ENCODE data around the gene BCL2L11. TPM values are rescaled to one million over a fixed set of nuclear protein-coding genes. Genes with fewer than 3 reads are reported as not detected.

BCL2L11 gene
- total and polyA plus RNA-seq, 10 of the 15 experiments (the other 5 are each of a cell fraction or from before 2014, with no cell fraction given), result 0.29 to 10.1 (median 1.1) TPM

GRCh38 chr2:111176388-111176787 is 55.7 kb downstream of the BCL2L11 start:
- BruUV-seq (replicated peaks), result no TSS peak
- H3K36me3 ChIP-seq (ENCODE audit: control insufficient read depth in 2 of 2, insufficient read depth in 2 of 2, low read length in 1 of 2), result no peaks in the 10 kb centered on the region
- ChIA-PET RAD21 (ENCODE audit: unreplicated experiment) (interaction anchor here (0.9 to 1.5 kb wide), 2 partner anchors 19 to 20 kb away, joined by 3 read pairs; no protein-coding TSS in a partner anchor), POLR2A (no interaction called here), CTCF (no interaction called here), SMC1A (ENCODE audit: uncharacterized antibody, unreplicated experiment) (interaction anchor here (1.0 to 1.6 kb wide), 2 partner anchors 8 to 12 kb away, joined by 4 to 5 read pairs; no protein-coding TSS in a partner anchor)
- in situ Hi-C loops (cut with MboI) (no loop called here), intact Hi-C loops (cut with micrococcal nuclease; ENCODE audit: unreplicated experiment) (no loop called here)
- no peak overlapping the region for H2AFZ ChIP-seq (ENCODE audit: control insufficient read depth, low read depth, low read length)
- H3K27ac ChIP-seq (ENCODE audit: control insufficient read depth, insufficient read depth), result no peak overlapping the region
- 47% methylated on average over 7 of the region's 7 CpGs for WGBS (ENCODE audit: insufficient coverage, insufficient replicate concordance, low lambda C conversion rate, missing lambda C conversion rate)
- TF ChIP-seq SRF (IDR thresholded peaks at IDR 0.05; ENCODE audit: low read depth in 2 of 2, low read length in 2 of 2), result no peak
- TF ChIP-seq NR2C2 (IDR thresholded peaks at IDR 0.05; ENCODE audit: borderline replicate concordance, control insufficient read depth, insufficient read length, low read depth), result no peak
- no peak for TF ChIP-seq YBX1 (IDR thresholded peaks at IDR 0.05)
- TF ChIP-seq SIX5 (IDR thresholded peaks at IDR 0.05; ENCODE audit: low read depth, low read length, severe bottlenecking), result no peak
- no peak for TF ChIP-seq NFIC (IDR thresholded peaks at IDR 0.05; ENCODE audit: low read depth, low read length)
- no peak for TF ChIP-seq CHD1 (IDR thresholded peaks at IDR 0.05; ENCODE audit: low read depth, low read length)
- no peak for TF ChIP-seq STAT3 (IDR thresholded peaks at IDR 0.05; ENCODE audit: low read depth, low read length)
- TF ChIP-seq ZZZ3 (IDR thresholded peaks at IDR 0.05; ENCODE audit: control insufficient read depth, insufficient read length, low read depth), result no peak
- TF ChIP-seq SMAD5 (IDR thresholded peaks at IDR 0.05; ENCODE audit: low read depth), result no peak
- no peak for TF ChIP-seq PBX3 (IDR thresholded peaks at IDR 0.05; ENCODE audit: insufficient replicate concordance, low read depth, low read length)
- no peak for TF ChIP-seq ZNF207 (IDR thresholded peaks at IDR 0.05; ENCODE audit: borderline replicate concordance)
- TF ChIP-seq CHD4 (IDR thresholded peaks at IDR 0.05), result no peak
- TF ChIP-seq SMARCA5 (IDR thresholded peaks at IDR 0.05), result no peak
- no peak for TF ChIP-seq SMAD1 (IDR thresholded peaks at IDR 0.05; ENCODE audit: low read depth, partially characterized antibody)
- H3K9ac ChIP-seq (ENCODE audit: control insufficient read depth, insufficient read depth, low read length), result no peak overlapping the region
- H3K79me2 ChIP-seq (ENCODE audit: control insufficient read depth, insufficient read depth, low read length), result no peaks in the 10 kb centered on the region
- FAIRE-seq (no peak), DNase-seq (ENCODE audit: low read depth, low spot score) (no peak), ATAC-seq (no peak; the same call in 2 of the 3 replicates)
- no peak overlapping the region for H3K4me2 ChIP-seq (ENCODE audit: control insufficient read depth, insufficient read depth)
- H4K20me1 ChIP-seq (ENCODE audit: control insufficient read depth, insufficient read depth), result no peaks in the 10 kb centered on the region
- no peaks in the 10 kb centered on the region for H3K9me3 ChIP-seq (replicated peaks; ENCODE audit: control insufficient read depth, insufficient read depth, low read length)
- no peak overlapping the region for H3K4me3 ChIP-seq
- no peaks in the 10 kb centered on the region for H3K4me1 ChIP-seq (ENCODE audit: control insufficient read depth, insufficient read depth, low read length)
- H3K27me3 ChIP-seq (replicated peaks in 1 of 2; ENCODE audit: control insufficient read depth in 2 of 2, insufficient read depth in 2 of 2, low read length in 1 of 2), result no peaks in the 10 kb centered on the region; a peak in 2 of 4 replicates

Measured in GM12878 (cell line).